ENCODE results near the gene PDE6A. TPM values are rescaled to one million over a fixed set of nuclear protein-coding genes. Genes with fewer than 3 reads are reported as not detected.

The PDE6A gene
- total and polyA plus RNA-seq, 2 of the 8 experiments (the other 6 are each of a cell fraction or from before 2014, with no cell fraction given) = not detected

DNA sequence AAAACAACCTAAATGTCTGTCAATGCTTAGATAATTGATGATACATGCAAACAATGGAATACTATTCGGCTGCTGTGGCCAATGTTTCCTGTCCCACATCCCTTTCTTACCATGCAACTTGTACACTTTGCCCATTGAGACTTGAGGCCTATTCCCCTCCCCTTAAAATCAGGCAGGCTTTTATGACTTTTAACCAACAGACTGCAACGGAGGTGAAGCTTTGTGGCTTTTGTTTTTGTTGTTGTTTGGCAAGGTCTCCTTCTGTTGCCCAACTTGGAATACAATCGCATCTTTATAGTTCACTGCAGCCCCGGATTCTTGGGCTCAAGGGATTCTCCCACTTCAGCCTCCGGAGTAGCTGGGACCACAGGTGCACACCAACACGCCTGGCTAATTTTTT lies 10.2 kb upstream of the PDE6A start (continued):
- TF ChIP-seq CHD7 (IDR thresholded peaks at IDR 0.05; ENCODE audit: insufficient replicate concordance, low read length) (no peak), POLR2A (IDR thresholded peaks at IDR 0.05; ENCODE audit: control extremely low read depth in 1 of 2, low read depth in 2 of 2, low read length in 2 of 2) (no peak), JUN (IDR thresholded peaks at IDR 0.05; ENCODE audit: low read depth, low read length) (no peak)
